Endothelial cell of umbilical vein (primary cell): Measurements from ENCODE around the gene TGM4. TPM values are rescaled to one million over a fixed set of nuclear protein-coding genes. Genes with fewer than 3 reads are reported as not detected.

ENCODE experiments used
- BruUV-seq: library from RNA; stranded (reverse); fragments of 400-500 nt; replicated peaks from 2 replicates; lab custom pipeline; 2021; lab: Mats Ljungman, UMichigan
- CTCF ChIA-PET: fragments of 300-600, 350-600 bp; sonication (Branson Sonifier 250); formaldehyde crosslinking; loops from one replicate; lab custom pipeline; 2021; ENCODE audit warnings: antibody characterized with exemption, inconsistent platforms; lab: Charles Lee
- POLR2A ChIA-PET: fragments of 300-600, 350-600 bp; sonication (Branson Sonifier 250); formaldehyde crosslinking; loops from one replicate; lab custom pipeline; 2021; ENCODE audit warnings: antibody characterized with exemption, inconsistent platforms; lab: Charles Lee
- DNase-seq: peaks from one replicate; pipeline ENCODE4 v3.0.0-alpha.2; 2011; ENCODE audit warnings: low read depth, low spot score
- FAIRE-seq: peaks from 2 replicates; lab custom pipeline; 2011; peaks lifted over from hg19 to GRCh38; lab: Jason Lieb, UNC
- H2AFZ ChIP-seq: 2 replicates; pipeline ENCODE4 v1.6.0; 2012; ENCODE audit warnings: low read depth, low read length, control low read depth, inconsistent platforms
- H3K27ac ChIP-seq: 2 replicates; pipeline ENCODE4 v1.5.1; 2011; ENCODE audit warnings: low read depth, mild to moderate bottlenecking, control low read depth, low read length, moderate library complexity; ENCODE audit not compliant: insufficient read depth
- H3K27me3 ChIP-seq, 2 experiments: 2 replicates each; pipeline versions ENCODE4 v1.6.0 to v1.6.1; 2011; ENCODE audit warnings: low read length in 2 of 2, mixed read lengths in 1 of 2; ENCODE audit not compliant: control insufficient read depth in 2 of 2, insufficient read depth in 2 of 2
- H3K36me3 ChIP-seq, 2 experiments: 2 replicates in 1 of 2; 3 replicates in 1 of 2; pipeline ENCODE4 v1.5.1; 2011; ENCODE audit warnings: low read length in 2 of 2, mild to moderate bottlenecking in 1 of 2, moderate library complexity in 1 of 2; ENCODE audit not compliant: control insufficient read depth in 2 of 2, insufficient read depth in 2 of 2; ENCODE audit errors: extremely low read depth in 1 of 2
- H3K4me1 ChIP-seq: 3 replicates; pipeline ENCODE4 v1.5.1; 2011; ENCODE audit warnings: mild to moderate bottlenecking, low read length; ENCODE audit not compliant: control insufficient read depth, insufficient read depth; ENCODE audit errors: extremely low read depth
- H3K4me2 ChIP-seq: 2 replicates; pipeline ENCODE4 v1.6.1; 2011; ENCODE audit warnings: low read length, control low read depth, mixed read lengths; ENCODE audit not compliant: insufficient read depth
- H3K4me3 ChIP-seq, 3 experiments: fragments of 200-600 bp in 1 of 3; sonication (generic), shearing (Covaris generic) in 1 of 3; replicated peaks in 1 of 3; 2 replicates each; pipeline ENCODE4 v1.5.1; 2011 to 2016; ENCODE audit warnings: control low read depth in 3 of 3, low read length in 3 of 3, mild to moderate bottlenecking in 2 of 3, inconsistent platforms in 1 of 3, low read depth in 1 of 3, moderate library complexity in 1 of 3; ENCODE audit not compliant: insufficient read depth in 1 of 3
- H3K79me2 ChIP-seq: 2 replicates; pipeline ENCODE4 v1.6.0; 2012; ENCODE audit warnings: low read length, inconsistent platforms; ENCODE audit not compliant: control insufficient read depth, insufficient read depth
- H3K9ac ChIP-seq: replicated peaks from 2 replicates; pipeline ENCODE3; 2011; ENCODE audit warnings: low read length, control low read depth; ENCODE audit not compliant: insufficient read depth; ENCODE audit errors: extremely low read depth
- H3K9me1 ChIP-seq: replicated peaks from 3 replicates; pipeline ENCODE4 v1.6.0; 2011; ENCODE audit warnings: mild to moderate bottlenecking, low read length; ENCODE audit not compliant: control insufficient read depth, insufficient read depth; ENCODE audit errors: extremely low read depth
- H3K9me3 ChIP-seq: replicated peaks from 2 replicates; pipeline ENCODE4 v1.5.1; 2012; ENCODE audit warnings: low read length, inconsistent platforms; ENCODE audit not compliant: control insufficient read depth, insufficient read depth
- H4K20me1 ChIP-seq: replicated peaks from 2 replicates; pipeline ENCODE3; 2011; ENCODE audit warnings: mild to moderate bottlenecking, low read length; ENCODE audit not compliant: control insufficient read depth, insufficient read depth; ENCODE audit errors: extremely low read depth
- EZH2 ChIP-seq: IDR thresholded peaks from 2 replicates; pipeline ENCODE4 v1.6.1; 2012; ENCODE audit warnings: borderline replicate concordance, low read depth, mild to moderate bottlenecking, moderate library complexity, low read length, inconsistent platforms; ENCODE audit not compliant: severe bottlenecking
- FOS ChIP-seq: IDR thresholded peaks from 2 replicates; pipeline ENCODE4 v1.6.1; 2011; ENCODE audit warnings: mild to moderate bottlenecking, low read length, moderate library complexity, borderline replicate concordance; ENCODE audit not compliant: insufficient read depth
- GATA2 ChIP-seq: IDR thresholded peaks from 2 replicates; pipeline ENCODE4 v1.7.0; 2011; ENCODE audit warnings: low read depth, mild to moderate bottlenecking, moderate library complexity, mixed read lengths, low read length; ENCODE audit not compliant: insufficient read length, insufficient read depth
- JUN ChIP-seq: IDR thresholded peaks from 2 replicates; pipeline ENCODE4 v1.6.1; 2011; ENCODE audit warnings: borderline replicate concordance, low read depth; ENCODE audit not compliant: insufficient read length, insufficient read depth
- POLR2A ChIP-seq: IDR thresholded peaks from 2 replicates; pipeline ENCODE4 v1.6.1; 2012; ENCODE audit warnings: low read depth, mild to moderate bottlenecking, control low read depth, low read length
- dilution Hi-C: fragments of 300-500 bp; cut with MboI; formaldehyde crosslinking; loops from one replicate; pipeline ENCODE4 v1.15.0; 2019; ENCODE audit warnings: low sequenced_read_pairs; ENCODE audit not compliant: extremely low pct_ligation_motif_present
- intact Hi-C: fragments of 100-400 bp; cut with micrococcal nuclease; formaldehyde crosslinking; loops from one replicate; pipeline ENCODE4 v1.10.0; 2022
- polyA plus RNA-seq, 4 experiments: library from polyadenylated mRNA; depleted of rRNA in 3 of 4; stranded (reverse) in 3 of 4; unstranded in 1 of 4; fragments of >200 nt; gene quantifications; 2 replicates each; pipeline versions ENCODE4 v1.2.1 to v1.2.3, GENCODE V29; 2011 to 2012; ENCODE audit warnings: missing spikeins in 1 of 4
- total RNA-seq: library from RNA; stranded (reverse); gene quantifications from 2 replicates; pipeline ENCODE4 v1.2.3, GENCODE V29; 2021
- TF ChIP-seq, protein P1 (sequence below), 2 donors: IDR thresholded peaks; 1 replicate in 1 of 2; 2 replicates in 1 of 2; pipeline ENCODE4 v1.5.1; 2011; ENCODE audit warnings: low read length in 2 of 2, mild to moderate bottlenecking in 2 of 2, moderate library complexity in 2 of 2, control low read depth in 1 of 2, inconsistent platforms in 1 of 2, low read depth in 1 of 2; ENCODE audit not compliant: insufficient read depth in 1 of 2; ENCODE audit errors: extremely low read depth in 1 of 2

TGM4 gene
- total and polyA plus RNA-seq, 2 donors (not counting 3 experiments of a cell fraction or from before 2014, with no cell fraction given): 0.11 to 0.24 TPM

DNA sequence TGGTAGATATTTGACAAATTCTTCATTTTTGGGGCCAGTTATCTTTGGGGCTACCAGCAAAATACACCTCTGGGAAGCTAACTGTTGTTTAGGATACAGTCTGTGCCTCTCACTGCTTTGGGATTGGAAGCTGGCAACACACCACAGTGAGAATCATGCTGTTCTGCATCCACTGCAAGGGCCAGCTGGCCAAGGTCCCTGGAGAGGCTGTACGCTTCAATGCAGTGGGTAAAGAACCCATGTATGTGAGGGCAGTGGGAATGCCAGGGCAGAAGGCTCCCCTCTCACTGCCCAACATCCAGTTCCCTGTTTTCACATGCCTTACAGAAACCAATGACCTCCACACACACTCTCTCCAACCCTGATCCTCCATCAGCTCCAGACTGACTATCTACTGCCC is 81.5 kb downstream of the TGM4 start:
- intact Hi-C loops (no loop called here), dilution Hi-C loops (no loop called here)
- BruUV-seq: no TSS peak
- Histone ChIP-seq H4K20me1 (no peaks in the 10 kb centered on the region), H3K36me3 (peaks cover 0 to 5% of the 10 kb centered on the region in 2 experiments), H3K27ac (no peak overlapping the region), H2AFZ (no peak overlapping the region), H3K9me3 (no peaks in the 10 kb centered on the region), H3K4me1 (peaks cover 11% of the 10 kb centered on the region), H3K4me3 (no peak overlapping the region), H3K27me3 (no peaks in the 10 kb centered on the region), H3K9ac (no peak overlapping the region), H3K79me2 (peaks cover 14% of the 10 kb centered on the region), H3K9me1 (no peaks in the 10 kb centered on the region), H3K4me2 (no peak overlapping the region)
- no peak for DNase-seq
- ChIA-PET CTCF (interaction anchor here (1.0 kb wide), 1 partner anchor 10 kb away, joined by 4 read pairs; no protein-coding TSS in a partner anchor), POLR2A (no interaction called here)
- FAIRE-seq: no peak
- TF ChIP-seq FOS (no peak), POLR2A (no peak), GATA2 (no peak), EZH2 (no peak), JUN (no peak)
- TF ChIP-seq, protein P1, sequence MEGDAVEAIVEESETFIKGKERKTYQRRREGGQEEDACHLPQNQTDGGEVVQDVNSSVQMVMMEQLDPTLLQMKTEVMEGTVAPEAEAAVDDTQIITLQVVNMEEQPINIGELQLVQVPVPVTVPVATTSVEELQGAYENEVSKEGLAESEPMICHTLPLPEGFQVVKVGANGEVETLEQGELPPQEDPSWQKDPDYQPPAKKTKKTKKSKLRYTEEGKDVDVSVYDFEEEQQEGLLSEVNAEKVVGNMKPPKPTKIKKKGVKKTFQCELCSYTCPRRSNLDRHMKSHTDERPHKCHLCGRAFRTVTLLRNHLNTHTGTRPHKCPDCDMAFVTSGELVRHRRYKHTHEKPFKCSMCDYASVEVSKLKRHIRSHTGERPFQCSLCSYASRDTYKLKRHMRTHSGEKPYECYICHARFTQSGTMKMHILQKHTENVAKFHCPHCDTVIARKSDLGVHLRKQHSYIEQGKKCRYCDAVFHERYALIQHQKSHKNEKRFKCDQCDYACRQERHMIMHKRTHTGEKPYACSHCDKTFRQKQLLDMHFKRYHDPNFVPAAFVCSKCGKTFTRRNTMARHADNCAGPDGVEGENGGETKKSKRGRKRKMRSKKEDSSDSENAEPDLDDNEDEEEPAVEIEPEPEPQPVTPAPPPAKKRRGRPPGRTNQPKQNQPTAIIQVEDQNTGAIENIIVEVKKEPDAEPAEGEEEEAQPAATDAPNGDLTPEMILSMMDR (IDR thresholded peaks at IDR 0.05; ENCODE audit: extremely low read depth in 1 of 2, insufficient read depth in 1 of 2, low read depth in 1 of 2, low read length in 2 of 2): no peak

DNA sequence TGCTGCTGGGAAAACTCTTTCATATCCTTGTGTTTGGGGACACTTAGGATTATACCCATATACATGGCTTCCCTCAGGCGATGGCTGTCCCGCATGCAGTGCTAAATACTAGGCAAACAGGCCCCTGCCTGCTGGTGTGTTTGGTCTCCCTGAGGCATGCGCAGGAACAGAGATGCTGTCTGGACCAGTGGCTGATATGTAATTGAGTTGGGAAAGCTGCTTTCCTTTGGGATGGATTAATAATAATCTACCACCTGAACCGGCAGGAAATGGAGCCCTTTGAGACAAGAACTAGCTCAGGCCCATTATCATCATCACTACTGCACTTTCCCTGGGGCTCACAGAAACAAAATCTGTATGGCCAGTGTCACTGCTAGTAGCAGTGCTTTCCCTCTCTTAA is 83.6 kb downstream of the TGM4 start:
- Histone ChIP-seq H3K9me1 (no peaks in the 10 kb centered on the region), H3K79me2 (peaks cover 24% of the 10 kb centered on the region), H3K27ac (no peak overlapping the region), H3K27me3 (no peaks in the 10 kb centered on the region), H2AFZ (no peak overlapping the region), H3K36me3 (peaks cover 0 to 5% of the 10 kb centered on the region in 2 experiments), H3K9ac (no peak overlapping the region), H3K9me3 (no peaks in the 10 kb centered on the region), H3K4me2 (no peak overlapping the region), H3K4me1 (peaks cover 14% of the 10 kb centered on the region), H3K4me3 (no peak overlapping the region), H4K20me1 (no peaks in the 10 kb centered on the region)
- ChIA-PET CTCF (no interaction called here), POLR2A (no interaction called here)
- FAIRE-seq: no peak
- intact Hi-C loops (no loop called here), dilution Hi-C loops (no loop called here)
- no peak for TF ChIP-seq GATA2
- no TSS peak for BruUV-seq
- DNase-seq: no peak
